Left ventricle myocardium inferior (tissue), 1 donor: ENCODE data around the gene COG3. TPM values are rescaled to one million over a fixed set of nuclear protein-coding genes. Genes with fewer than 3 reads are reported as not detected.

ENCODE experiments used
- DNase-seq: peaks from one replicate; pipeline ENCODE4 v3.0.0-alpha.2; 2020
- H3K27ac ChIP-seq: fragments of 200-600 bp; replicated peaks from 2 replicates; pipeline ENCODE4 v1.8.0; 2021
- H3K27me3 ChIP-seq: fragments of 200-600 bp; 2 replicates; pipeline ENCODE4 v1.8.0; 2021; ENCODE audit warnings: low read depth
- H3K36me3 ChIP-seq: fragments of 200-600 bp; 2 replicates; pipeline ENCODE4 v1.8.0; 2021
- H3K4me1 ChIP-seq: fragments of 200-600 bp; 2 replicates; pipeline ENCODE4 v1.8.0; 2021
- H3K4me3 ChIP-seq: fragments of 200-600 bp; 2 replicates; pipeline ENCODE4 v1.8.0; 2021; ENCODE audit warnings: mild to moderate bottlenecking, moderate library complexity
- H3K9me3 ChIP-seq: fragments of 200-600 bp; replicated peaks from 2 replicates; pipeline ENCODE4 v1.8.0; 2021
- CTCF ChIP-seq: fragments of 200-600 bp; IDR thresholded peaks from 2 replicates; pipeline ENCODE4 v1.8.0; 2021; ENCODE audit warnings: antibody characterized with exemption, mild to moderate bottlenecking, borderline replicate concordance
- intact Hi-C: fragments of 100-400 bp; cut with micrococcal nuclease; formaldehyde crosslinking; loops from one replicate; pipeline ENCODE4 v1.11.0; 2022
- total RNA-seq: library from RNA; stranded (reverse); fragmentation: NEBNext Ultra II Directional; extraction: Animal tissue kit (Norgen Biotek cat#: 25700); gene quantifications from one replicate; pipeline ENCODE4 v1.2.1, GENCODE V29; 2021
- donor health status: DM: no; HTN: yes; CAD: no; lungs with severe emphysema.

Gene COG3
- total RNA-seq, 1 donor from 2014 or later, result 15.7 TPM

- no peaks in the 10 kb centered on the region for H3K4me1 ChIP-seq
- H3K4me3 ChIP-seq, result no peak overlapping the region
- TF ChIP-seq CTCF, result no peak
- intact Hi-C loops, result no loop called here
- H3K36me3 ChIP-seq, result no peaks in the 10 kb centered on the region
- no peak for DNase-seq
- no peaks in the 10 kb centered on the region for H3K9me3 ChIP-seq
- H3K27ac ChIP-seq, result no peak overlapping the region
- H3K27me3 ChIP-seq, result peaks cover 31% of the 10 kb centered on the region
These were observed 81.1 kb downstream of the COG3 start for GRCh38 chr13:45545686-45546409.

GRCh38 chr13:45546410-45546765 is 81.6 kb downstream of the COG3 start:
- H3K4me1 ChIP-seq, result no peaks in the 10 kb centered on the region
- H3K27ac ChIP-seq, result no peak overlapping the region
- H3K9me3 ChIP-seq, result no peaks in the 10 kb centered on the region
- intact Hi-C loops, result no loop called here
- H3K36me3 ChIP-seq, result no peaks in the 10 kb centered on the region
- DNase-seq, result no peak
- no peak overlapping the region for H3K4me3 ChIP-seq
- no peak for TF ChIP-seq CTCF
- peaks cover 31% of the 10 kb centered on the region for H3K27me3 ChIP-seq

GRCh38 chr13:45548281-45548680 is 83.5 kb downstream of the COG3 start:
- DNase-seq, result no peak

GRCh38 chr13:45554604-45555109 is 89.9 kb downstream of the COG3 start:
- Histone ChIP-seq H3K9me3 (peaks cover 22% of the 10 kb centered on the region), H3K36me3 (no peaks in the 10 kb centered on the region), H3K27me3 (peaks cover 9% of the 10 kb centered on the region), H3K4me1 (no peaks in the 10 kb centered on the region), H3K4me3 (no peak overlapping the region), H3K27ac (no peak overlapping the region)
- no peak for TF ChIP-seq CTCF
- intact Hi-C loops, result no loop called here
- DNase-seq, result no peak

More at GRCh38 chr13:45548281-45548680, 83.5 kb downstream of the COG3 start:
- Histone ChIP-seq H3K9me3 (no peaks in the 10 kb centered on the region), H3K4me1 (no peaks in the 10 kb centered on the region), H3K27me3 (peaks cover 31% of the 10 kb centered on the region), H3K36me3 (no peaks in the 10 kb centered on the region), H3K4me3 (no peak overlapping the region), H3K27ac (no peak overlapping the region)
- intact Hi-C loops, result no loop called here
- no peak for TF ChIP-seq CTCF

- Histone ChIP-seq H3K27me3 (peaks cover 25% of the 10 kb centered on the region), H3K9me3 (peaks cover 7% of the 10 kb centered on the region), H3K36me3 (no peaks in the 10 kb centered on the region), H3K4me3 (no peak overlapping the region), H3K4me1 (no peaks in the 10 kb centered on the region), H3K27ac (no peak overlapping the region)
- no peak for DNase-seq
- intact Hi-C loops, result no loop called here
- no peak for TF ChIP-seq CTCF
These were observed 99.5 kb downstream of the COG3 start for GRCh38 chr13:45564133-45564776.
